ENCODE data around the gene KRT7. TPM values are rescaled to one million over a fixed set of nuclear protein-coding genes. Genes with fewer than 3 reads are reported as not detected.

The KRT7 gene
- polyA plus RNA-seq (2011; rRNA removed) (1.0 and 4.6 TPM in 2 replicates), polyA minus RNA-seq (2011; rRNA and poly(A)+ RNA removed) (0.60 and 1.1 TPM in 2 replicates)

GRCh38 chr12:52232674-52233461, at the start of gene KRT7:
KRT7 (plus strand) TSS chr12:52233243; CDS start chr12:52233297, 54 bp downstream.
- POLR2A ChIA-PET = no interaction called here
- CTCF ChIA-PET = interaction anchor here (1.2 to 1.5 kb wide), 2 partner anchors 46 to 47 kb away, joined by 3 to 6 read pairs; no protein-coding TSS in a partner anchor
- no peaks in the 10 kb centered on the region; the same call in 1 of the 2 replicates for H3K9me3 ChIP-seq (ENCODE audit: control insufficient read depth, insufficient read depth, low read length)

GRCh38 chr12:52183544-52183910, 49.5 kb upstream of the KRT7 start:
- H3K27ac ChIP-seq (ENCODE audit: low read depth, low read length) = no peak overlapping the region
- no peak for DNase-seq (ENCODE audit: low read depth, low spot score)
- TF ChIP-seq CTCF (IDR thresholded peaks at IDR 0.05; ENCODE audit: low read depth, low read length) = no peak
- no peak overlapping the region for H3K4me3 ChIP-seq (ENCODE audit: low read depth, low read length)
- CTCF ChIA-PET = no interaction called here
- POLR2A ChIA-PET = interaction anchor here (0.6 to 1.2 kb wide), 2 partner anchors 9 to 17 kb away, joined by 3 to 6 read pairs; partner anchors contain the start of gene KRT80
- no peaks in the 10 kb centered on the region; the same call in 1 of the 2 replicates for H3K9me3 ChIP-seq (ENCODE audit: control insufficient read depth, insufficient read depth, low read length)
- no peaks in the 10 kb centered on the region for H3K27me3 ChIP-seq (ENCODE audit: control insufficient read depth, insufficient read depth, low read length)

More at GRCh38 chr12:52232674-52233461, at the start of gene KRT7:
- Histone ChIP-seq H3K4me3 (ENCODE audit: low read depth, low read length) (no peak within 1 kb of the TSS), H3K27me3 (ENCODE audit: control insufficient read depth, insufficient read depth, low read length) (no peaks in the 10 kb centered on the region), H3K27ac (ENCODE audit: low read depth, low read length) (no peak within 1 kb of the TSS)
- TF ChIP-seq CTCF (IDR thresholded peaks at IDR 0.05; ENCODE audit: low read depth, low read length) = no peak
- DNase-seq (ENCODE audit: low read depth, low spot score) = no peak

GRCh38 chr12:52183971-52184370, 49.1 kb upstream of the KRT7 start:
- TF ChIP-seq CTCF (IDR thresholded peaks at IDR 0.05; ENCODE audit: low read depth, low read length) = no peak
- Histone ChIP-seq H3K4me3 (ENCODE audit: low read depth, low read length) (no peak overlapping the region), H3K27me3 (ENCODE audit: control insufficient read depth, insufficient read depth, low read length) (no peaks in the 10 kb centered on the region), H3K9me3 (ENCODE audit: control insufficient read depth, insufficient read depth, low read length) (no peaks in the 10 kb centered on the region; the same call in 1 of the 2 replicates), H3K27ac (ENCODE audit: low read depth, low read length) (no peak overlapping the region)
- DNase-seq (ENCODE audit: low read depth, low spot score) = no peak
- POLR2A ChIA-PET = interaction anchor here (0.6 to 1.2 kb wide), 2 partner anchors 8 to 16 kb away, joined by 3 to 6 read pairs; partner anchors contain the start of gene KRT80
- CTCF ChIA-PET = no interaction called here

- Histone ChIP-seq H3K27me3 (ENCODE audit: control insufficient read depth, insufficient read depth, low read length) (no peaks in the 10 kb centered on the region), H3K9me3 (ENCODE audit: control insufficient read depth, insufficient read depth, low read length) (no peaks in the 10 kb centered on the region; the same call in 1 of the 2 replicates), H3K4me3 (ENCODE audit: low read depth, low read length) (no peak overlapping the region), H3K27ac (ENCODE audit: low read depth, low read length) (no peak overlapping the region)
- ChIA-PET CTCF (interaction anchor here (1.2 kb wide), 1 partner anchor 95 kb away, joined by 3 read pairs; no protein-coding TSS in a partner anchor), POLR2A (no interaction called here)
- no peak for TF ChIP-seq CTCF (IDR thresholded peaks at IDR 0.05; ENCODE audit: low read depth, low read length)
- no peak for DNase-seq (ENCODE audit: low read depth, low spot score)
Observed at GRCh38 chr12:52184813-52185212, 48.2 kb upstream of the KRT7 start.
